ENCODE results near the gene IZUMO1. TPM values are rescaled to one million over a fixed set of nuclear protein-coding genes. Genes with fewer than 3 reads are reported as not detected.
A peak's percentile ranks its signal among the peaks of the same experiment; 100 is the strongest.

The IZUMO1 gene
- polyA plus RNA-seq, 1 donor from 2014 or later: not detected

GRCh38 chr19:48752496-48753365 is 6.0 kb upstream of the IZUMO1 start, which contains the start of gene FUT1:
TSS of gene FUT1 (minus strand) at chr19:48752641. CDS start at chr19:48751281, 1,360 bp downstream.
- H3F3A ChIP-seq (ENCODE audit: insufficient read depth, low read length, poor library complexity, severe bottlenecking): no peaks in the 10 kb centered on the region
- no peak within 1 kb of the TSS for H3K27ac ChIP-seq (ENCODE audit: low read length)
- H3K9ac ChIP-seq (ENCODE audit: low read length): peak within 1 kb of the TSS; percentile 36
- no peaks in the 10 kb centered on the region for H4K20me1 ChIP-seq (ENCODE audit: insufficient read depth)
- no peaks in the 10 kb centered on the region for H3K79me2 ChIP-seq (replicated peaks; ENCODE audit: insufficient read depth, low read length)
- peak within 1 kb of the TSS; percentile 4 for H3K4me2 ChIP-seq (ENCODE audit: low read length)
- H3K9me2 ChIP-seq (ENCODE audit: insufficient read depth, low read length): no peaks in the 10 kb centered on the region
- H2AFZ ChIP-seq (ENCODE audit: low read depth, low read length): no peak within 1 kb of the TSS
- H3K36me3 ChIP-seq (ENCODE audit: insufficient read depth, low read length): no peaks in the 10 kb centered on the region
- TF ChIP-seq RAD21 (conservative IDR thresholded peaks at IDR 0.05): no peak
- TF ChIP-seq CTCF (IDR thresholded peaks at IDR 0.05; ENCODE audit: poor library complexity, severe bottlenecking): peak; percentile 51
- peaks cover 25% of the 10 kb centered on the region for H3K27me3 ChIP-seq (ENCODE audit: insufficient read depth, low read depth, low read length)
- peak within 1 kb of the TSS; percentile 65 for H3K4me3 ChIP-seq (ENCODE audit: low read length)
- no peaks in the 10 kb centered on the region for H3K9me3 ChIP-seq (ENCODE audit: low read length)

DNA sequence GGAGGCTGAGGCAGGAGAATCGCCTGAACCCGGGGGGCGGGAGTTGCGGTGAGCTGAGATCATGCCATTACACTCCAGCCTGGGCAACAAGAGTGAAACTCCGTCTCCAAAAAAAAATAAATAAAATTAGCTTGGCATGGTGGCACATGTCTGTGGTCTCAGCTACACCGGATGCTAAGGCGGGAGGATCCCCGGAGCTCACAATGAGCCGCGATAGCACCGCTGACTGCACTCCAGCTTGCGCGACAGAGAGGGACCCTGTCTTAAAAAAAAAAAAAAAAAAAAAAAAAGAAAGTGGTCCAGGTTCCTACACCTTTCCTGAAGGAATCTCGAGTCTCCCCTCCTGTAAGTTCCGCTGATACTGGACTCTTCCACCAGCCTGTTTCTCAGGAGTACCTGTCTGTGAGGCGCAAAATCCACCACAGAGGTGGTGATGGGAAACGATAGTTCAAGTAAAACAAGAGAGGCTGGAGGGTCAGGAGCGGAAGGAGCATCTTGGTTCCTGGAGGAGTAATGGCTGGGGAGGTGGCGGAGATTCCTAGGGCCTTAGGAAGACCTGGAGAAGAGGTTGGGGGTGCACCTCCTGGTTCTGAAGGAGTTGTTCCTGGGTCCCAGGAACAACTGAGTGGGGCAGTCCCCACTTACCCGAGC is 5.3 kb upstream of the IZUMO1 start:
- Histone ChIP-seq H4K20me1 (ENCODE audit: insufficient read depth) (no peaks in the 10 kb centered on the region), H3K4me3 (ENCODE audit: low read length) (peak overlapping the region; percentile 65), H3K9me3 (ENCODE audit: low read length) (no peaks in the 10 kb centered on the region), H3K4me2 (ENCODE audit: low read length) (no peak overlapping the region), H3K27ac (ENCODE audit: low read length) (no peak overlapping the region), H3K27me3 (ENCODE audit: insufficient read depth, low read depth, low read length) (peaks cover 25% of the 10 kb centered on the region), H3F3A (ENCODE audit: insufficient read depth, low read length, poor library complexity, severe bottlenecking) (no peaks in the 10 kb centered on the region), H3K79me2 (replicated peaks; ENCODE audit: insufficient read depth, low read length) (no peaks in the 10 kb centered on the region), H3K9ac (ENCODE audit: low read length) (no peak overlapping the region), H2AFZ (ENCODE audit: low read depth, low read length) (no peak overlapping the region), H3K36me3 (ENCODE audit: insufficient read depth, low read length) (no peaks in the 10 kb centered on the region), H3K9me2 (ENCODE audit: insufficient read depth, low read length) (no peaks in the 10 kb centered on the region)
- TF ChIP-seq TAF1 (IDR thresholded peaks at IDR 0.05; ENCODE audit: low read depth) (no peak), SMC3 (conservative IDR thresholded peaks at IDR 0.05; ENCODE audit: poor library complexity) (no peak), RAD21 (conservative IDR thresholded peaks at IDR 0.05) (no peak), EZH2 (IDR thresholded peaks at IDR 0.05; ENCODE audit: borderline replicate concordance, insufficient read depth, low read length, poor library complexity, severe bottlenecking) (no peak), EP300 (conservative IDR thresholded peaks at IDR 0.05; ENCODE audit: poor library complexity, severe bottlenecking) (no peak), MXI1 (conservative IDR thresholded peaks at IDR 0.05; ENCODE audit: poor library complexity, severe bottlenecking) (no peak), CTCF (IDR thresholded peaks at IDR 0.05; ENCODE audit: poor library complexity, severe bottlenecking) (no peak), POLR2AphosphoS5 (IDR thresholded peaks at IDR 0.05) (no peak)
- TF ChIP-seq, protein P1, sequence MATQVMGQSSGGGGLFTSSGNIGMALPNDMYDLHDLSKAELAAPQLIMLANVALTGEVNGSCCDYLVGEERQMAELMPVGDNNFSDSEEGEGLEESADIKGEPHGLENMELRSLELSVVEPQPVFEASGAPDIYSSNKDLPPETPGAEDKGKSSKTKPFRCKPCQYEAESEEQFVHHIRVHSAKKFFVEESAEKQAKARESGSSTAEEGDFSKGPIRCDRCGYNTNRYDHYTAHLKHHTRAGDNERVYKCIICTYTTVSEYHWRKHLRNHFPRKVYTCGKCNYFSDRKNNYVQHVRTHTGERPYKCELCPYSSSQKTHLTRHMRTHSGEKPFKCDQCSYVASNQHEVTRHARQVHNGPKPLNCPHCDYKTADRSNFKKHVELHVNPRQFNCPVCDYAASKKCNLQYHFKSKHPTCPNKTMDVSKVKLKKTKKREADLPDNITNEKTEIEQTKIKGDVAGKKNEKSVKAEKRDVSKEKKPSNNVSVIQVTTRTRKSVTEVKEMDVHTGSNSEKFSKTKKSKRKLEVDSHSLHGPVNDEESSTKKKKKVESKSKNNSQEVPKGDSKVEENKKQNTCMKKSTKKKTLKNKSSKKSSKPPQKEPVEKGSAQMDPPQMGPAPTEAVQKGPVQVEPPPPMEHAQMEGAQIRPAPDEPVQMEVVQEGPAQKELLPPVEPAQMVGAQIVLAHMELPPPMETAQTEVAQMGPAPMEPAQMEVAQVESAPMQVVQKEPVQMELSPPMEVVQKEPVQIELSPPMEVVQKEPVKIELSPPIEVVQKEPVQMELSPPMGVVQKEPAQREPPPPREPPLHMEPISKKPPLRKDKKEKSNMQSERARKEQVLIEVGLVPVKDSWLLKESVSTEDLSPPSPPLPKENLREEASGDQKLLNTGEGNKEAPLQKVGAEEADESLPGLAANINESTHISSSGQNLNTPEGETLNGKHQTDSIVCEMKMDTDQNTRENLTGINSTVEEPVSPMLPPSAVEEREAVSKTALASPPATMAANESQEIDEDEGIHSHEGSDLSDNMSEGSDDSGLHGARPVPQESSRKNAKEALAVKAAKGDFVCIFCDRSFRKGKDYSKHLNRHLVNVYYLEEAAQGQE (IDR thresholded peaks at IDR 0.05; ENCODE audit: borderline replicate concordance): no peak
